Measurements from ENCODE around the gene MUC5B. TPM values are rescaled to one million over a fixed set of nuclear protein-coding genes. Genes with fewer than 3 reads are reported as not detected.

The MUC5B gene
- total RNA-seq, 1 experiment from 2014 or later, result 24.3 TPM

GRCh38 chr11:1305501-1306056 is 82.7 kb downstream of the MUC5B start:
- no peaks in the 10 kb centered on the region for H3K9me2 ChIP-seq (replicated peaks; ENCODE audit: low read length)
- no peak overlapping the region for H2AFZ ChIP-seq (ENCODE audit: low read length)
- intact Hi-C loops (cut with micrococcal nuclease), result loop anchor here (10.0 kb wide), 1 partner anchor 79 kb away; the partner anchor contains the start of gene BRSK2
- DNase-seq, result no peak
- no peaks in the 10 kb centered on the region for H3K27me3 ChIP-seq (ENCODE audit: low read length)
- BruUV-seq (replicated peaks), result no TSS peak
- H3K27ac ChIP-seq (ENCODE audit: low read length), result no peak overlapping the region
- H3K36me3 ChIP-seq (ENCODE audit: low read depth, low read length), result no peaks in the 10 kb centered on the region
- H3K4me2 ChIP-seq (ENCODE audit: low read length), result no peak overlapping the region
- ATAC-seq, result no peak
- ChIA-PET POLR2A (ENCODE audit: unreplicated experiment) (no interaction called here), CTCF (no interaction called here)
- H3K4me3 ChIP-seq (ENCODE audit: low read length), result no peak overlapping the region
- H3K4me1 ChIP-seq (ENCODE audit: insufficient read depth, low read length), result peaks cover 25% of the 10 kb centered on the region
- no peaks in the 10 kb centered on the region for H3F3A ChIP-seq (ENCODE audit: low read length, unreplicated experiment)
- no peaks in the 10 kb centered on the region for H4K20me1 ChIP-seq (ENCODE audit: low read length)
- TF ChIP-seq, protein P1, sequence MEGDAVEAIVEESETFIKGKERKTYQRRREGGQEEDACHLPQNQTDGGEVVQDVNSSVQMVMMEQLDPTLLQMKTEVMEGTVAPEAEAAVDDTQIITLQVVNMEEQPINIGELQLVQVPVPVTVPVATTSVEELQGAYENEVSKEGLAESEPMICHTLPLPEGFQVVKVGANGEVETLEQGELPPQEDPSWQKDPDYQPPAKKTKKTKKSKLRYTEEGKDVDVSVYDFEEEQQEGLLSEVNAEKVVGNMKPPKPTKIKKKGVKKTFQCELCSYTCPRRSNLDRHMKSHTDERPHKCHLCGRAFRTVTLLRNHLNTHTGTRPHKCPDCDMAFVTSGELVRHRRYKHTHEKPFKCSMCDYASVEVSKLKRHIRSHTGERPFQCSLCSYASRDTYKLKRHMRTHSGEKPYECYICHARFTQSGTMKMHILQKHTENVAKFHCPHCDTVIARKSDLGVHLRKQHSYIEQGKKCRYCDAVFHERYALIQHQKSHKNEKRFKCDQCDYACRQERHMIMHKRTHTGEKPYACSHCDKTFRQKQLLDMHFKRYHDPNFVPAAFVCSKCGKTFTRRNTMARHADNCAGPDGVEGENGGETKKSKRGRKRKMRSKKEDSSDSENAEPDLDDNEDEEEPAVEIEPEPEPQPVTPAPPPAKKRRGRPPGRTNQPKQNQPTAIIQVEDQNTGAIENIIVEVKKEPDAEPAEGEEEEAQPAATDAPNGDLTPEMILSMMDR (conservative IDR thresholded peaks at IDR 0.05; ENCODE audit: low read depth, low read length), result no peak
- no peak for TF ChIP-seq EZH2 (IDR thresholded peaks at IDR 0.05; ENCODE audit: low read length, unreplicated experiment)
- TF ChIP-seq EZH2phosphoT487 (IDR thresholded peaks at IDR 0.05; ENCODE audit: borderline replicate concordance, low read length), result no peak
- H3K9me3 ChIP-seq (ENCODE audit: low read length), result no peaks in the 10 kb centered on the region
- peaks cover 92% of the 10 kb centered on the region for H3K79me2 ChIP-seq (ENCODE audit: low read length)
- no peak overlapping the region for H3K9ac ChIP-seq (ENCODE audit: low read length)

DNA sequence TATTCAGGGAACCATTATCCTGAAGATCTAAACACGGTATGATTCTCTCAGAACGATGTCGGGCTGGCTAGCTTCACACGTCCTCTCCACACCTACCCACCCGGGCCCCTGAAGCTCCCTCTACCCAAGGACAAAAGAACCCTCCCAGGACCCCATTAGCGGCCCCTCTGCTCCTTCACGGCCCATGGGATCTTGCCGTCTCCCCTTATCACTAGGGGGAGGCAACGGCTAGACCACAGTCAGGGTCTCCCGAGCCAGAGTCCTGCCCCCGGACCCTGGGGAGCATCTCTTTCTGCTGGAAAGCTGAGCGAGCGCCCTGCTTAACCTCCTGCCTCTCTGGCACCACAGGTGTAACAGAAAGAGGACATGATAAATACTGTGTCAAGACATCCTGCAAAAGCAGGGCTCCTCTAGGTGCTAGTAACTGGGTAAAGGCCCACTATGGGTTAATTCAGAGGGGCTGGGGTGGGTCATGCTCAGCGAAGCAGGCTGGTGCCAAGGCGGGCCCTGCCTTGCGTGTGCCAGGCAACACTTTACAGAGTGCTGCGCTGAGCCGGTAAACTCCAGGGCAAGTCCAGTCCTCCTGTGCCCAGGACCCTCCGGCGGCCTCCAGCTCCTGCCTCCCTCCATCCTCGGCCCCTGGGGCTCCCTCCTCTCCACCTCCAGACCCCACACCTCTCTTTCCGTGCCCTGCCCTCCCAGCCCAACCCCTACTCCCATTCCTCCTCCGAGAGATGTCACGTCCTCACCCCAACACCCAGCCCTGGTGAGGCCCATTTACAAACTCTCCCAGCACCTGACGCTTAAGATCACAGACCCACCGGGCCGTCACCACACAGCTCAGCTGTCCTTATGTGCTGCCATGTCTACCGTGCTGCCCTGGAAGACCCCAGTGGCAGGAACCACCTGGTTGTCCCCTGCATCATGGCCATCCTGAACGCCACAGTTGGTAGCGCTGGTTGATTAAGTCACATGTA is 83.6 kb downstream of the MUC5B start:
- Histone ChIP-seq H3K9me3 (ENCODE audit: low read length) (no peaks in the 10 kb centered on the region), H2AFZ (ENCODE audit: low read length) (no peak overlapping the region), H3F3A (ENCODE audit: low read length, unreplicated experiment) (no peaks in the 10 kb centered on the region), H3K4me3 (ENCODE audit: low read length) (no peak overlapping the region), H3K36me3 (ENCODE audit: low read depth, low read length) (no peaks in the 10 kb centered on the region), H3K4me2 (ENCODE audit: low read length) (no peak overlapping the region), H3K27ac (ENCODE audit: low read length) (no peak overlapping the region), H4K20me1 (ENCODE audit: low read length) (no peaks in the 10 kb centered on the region), H3K9me2 (replicated peaks; ENCODE audit: low read length) (no peaks in the 10 kb centered on the region), H3K4me1 (ENCODE audit: insufficient read depth, low read length) (peaks cover 27% of the 10 kb centered on the region), H3K79me2 (ENCODE audit: low read length) (peaks cover 85% of the 10 kb centered on the region), H3K27me3 (ENCODE audit: low read length) (no peaks in the 10 kb centered on the region), H3K9ac (ENCODE audit: low read length) (no peak overlapping the region)
- no TSS peak for BruUV-seq (replicated peaks)
- CTCF ChIA-PET, result no interaction called here
- POLR2A ChIA-PET (ENCODE audit: unreplicated experiment), result no interaction called here
- no peak for TF ChIP-seq EZH2 (IDR thresholded peaks at IDR 0.05; ENCODE audit: low read length, unreplicated experiment)
- TF ChIP-seq EZH2phosphoT487 (IDR thresholded peaks at IDR 0.05; ENCODE audit: borderline replicate concordance, low read length), result no peak
- TF ChIP-seq, protein P1 (conservative IDR thresholded peaks at IDR 0.05; ENCODE audit: low read depth, low read length), result no peak
- intact Hi-C loops (cut with micrococcal nuclease), result loop anchor here (10.0 kb wide), 1 partner anchor 78 kb away; the partner anchor contains the start of gene BRSK2
- ATAC-seq, result no peak
- DNase-seq, result no peak

All from PC-3 (cell line).